Trophoblast cell (in vitro differentiated cells and primary cell): ENCODE data around the gene AP4B1.

Experiments used
- DNase-seq, 2 donors: peaks; one replicate each; pipeline ENCODE4 v3.0.0-alpha.2; 2016
- H2AFZ ChIP-seq: 2 replicates; pipeline ENCODE4 v1.6.1; 2013; ENCODE audit warnings: low read length, moderate library complexity, mild to moderate bottlenecking; ENCODE audit not compliant: insufficient read depth, poor library complexity
- H2AK5ac ChIP-seq: 2 replicates; pipeline ENCODE4 v1.6.1; 2013; ENCODE audit warnings: mild to moderate bottlenecking, low read length
- H2BK120ac ChIP-seq: 2 replicates; pipeline ENCODE4 v1.6.1; 2013; ENCODE audit warnings: low read length, mild to moderate bottlenecking, moderate library complexity; ENCODE audit not compliant: insufficient read depth, poor library complexity
- H2BK12ac ChIP-seq: 2 replicates; pipeline ENCODE4 v1.6.1; 2013; ENCODE audit warnings: mild to moderate bottlenecking, low read length, moderate library complexity
- H2BK5ac ChIP-seq: 2 replicates; pipeline ENCODE4 v1.6.1; 2013; ENCODE audit warnings: low read length, low read depth, moderate library complexity, mild to moderate bottlenecking; ENCODE audit not compliant: poor library complexity
- H3K14ac ChIP-seq: 2 replicates; pipeline ENCODE4 v1.6.1; 2013; ENCODE audit warnings: mild to moderate bottlenecking, low read length
- H3K18ac ChIP-seq: 2 replicates; pipeline ENCODE4 v1.6.1; 2013; ENCODE audit warnings: mild to moderate bottlenecking, low read length
- H3K23ac ChIP-seq: 2 replicates; pipeline ENCODE4 v1.6.1; 2013; ENCODE audit warnings: low read length
- H3K27ac ChIP-seq: 2 replicates; pipeline ENCODE4 v1.5.1; 2013; ENCODE audit warnings: low read depth, mild to moderate bottlenecking, inconsistent platforms, low read length, moderate library complexity
- H3K27me3 ChIP-seq: 2 replicates; pipeline ENCODE4 v1.6.1; 2013; ENCODE audit warnings: inconsistent platforms, mild to moderate bottlenecking, low read length, moderate library complexity; ENCODE audit not compliant: insufficient read depth
- H3K36me3 ChIP-seq, 2 experiments: 1 replicate in 1 of 2; 2 replicates in 1 of 2; pipeline ENCODE4 v1.6.1; 2013; ENCODE audit warnings: low read length in 2 of 2, mild to moderate bottlenecking in 2 of 2, moderate library complexity in 1 of 2; ENCODE audit not compliant: insufficient read depth in 2 of 2, control insufficient read depth in 1 of 2
- H3K4ac ChIP-seq: 2 replicates; pipeline ENCODE4 v1.6.1; 2013; ENCODE audit warnings: low read depth, mild to moderate bottlenecking, low read length, moderate library complexity
- H3K4me1 ChIP-seq, 2 experiments: 1 replicate in 1 of 2; 2 replicates in 1 of 2; pipeline ENCODE4 v1.6.1; 2013; ENCODE audit warnings: low read length in 2 of 2, mild to moderate bottlenecking in 2 of 2, moderate library complexity in 1 of 2; ENCODE audit not compliant: insufficient read depth in 2 of 2, control insufficient read depth in 1 of 2
- H3K4me2 ChIP-seq: 2 replicates; pipeline ENCODE4 v1.6.1; 2013; ENCODE audit warnings: inconsistent platforms, mild to moderate bottlenecking, low read length, moderate library complexity
- H3K4me3 ChIP-seq: 2 replicates; pipeline ENCODE4 v1.5.1; 2013; ENCODE audit warnings: mild to moderate bottlenecking, low read depth, low read length, inconsistent platforms
- H3K79me1 ChIP-seq: one replicate; pipeline ENCODE4 v1.6.1; 2013; ENCODE audit warnings: low read length
- H3K79me2 ChIP-seq: 2 replicates; pipeline ENCODE4 v1.6.1; 2013; ENCODE audit warnings: low read length, mild to moderate bottlenecking; ENCODE audit not compliant: control insufficient read depth, insufficient read depth, poor library complexity
- H3K9ac ChIP-seq: 2 replicates; pipeline ENCODE4 v1.6.1; 2013; ENCODE audit warnings: mild to moderate bottlenecking, low read length
- H3K9me3 ChIP-seq: 2 replicates; pipeline ENCODE4 v1.6.1; 2013; ENCODE audit warnings: low read depth, mild to moderate bottlenecking, control low read depth, inconsistent platforms, low read length; ENCODE audit not compliant: insufficient read depth
- H4K12ac ChIP-seq: 2 replicates; pipeline ENCODE4 v1.6.1; 2013; ENCODE audit warnings: low read depth, mild to moderate bottlenecking, low read length, moderate library complexity
- H4K8ac ChIP-seq: 2 replicates; pipeline ENCODE4 v1.6.1; 2013; ENCODE audit warnings: low read depth, mild to moderate bottlenecking, low read length, moderate library complexity
- H4K91ac ChIP-seq: one replicate; pipeline ENCODE4 v1.6.1; 2013; ENCODE audit warnings: low read depth, mild to moderate bottlenecking, low read length, moderate library complexity
- WGBS: extraction: QIAGEN DNeasy Blood & Tissue Kit; methylation state at CpG from one replicate; pipeline ENCODE4 v1.1.7; 2013; ENCODE audit warnings: missing lambda C conversion rate; ENCODE audit not compliant: insufficient read length, insufficient coverage; ENCODE audit errors: extremely low coverage; 5-methylcytosine and 5-hydroxymethylcytosine counted together

AP4B1 gene

DNA sequence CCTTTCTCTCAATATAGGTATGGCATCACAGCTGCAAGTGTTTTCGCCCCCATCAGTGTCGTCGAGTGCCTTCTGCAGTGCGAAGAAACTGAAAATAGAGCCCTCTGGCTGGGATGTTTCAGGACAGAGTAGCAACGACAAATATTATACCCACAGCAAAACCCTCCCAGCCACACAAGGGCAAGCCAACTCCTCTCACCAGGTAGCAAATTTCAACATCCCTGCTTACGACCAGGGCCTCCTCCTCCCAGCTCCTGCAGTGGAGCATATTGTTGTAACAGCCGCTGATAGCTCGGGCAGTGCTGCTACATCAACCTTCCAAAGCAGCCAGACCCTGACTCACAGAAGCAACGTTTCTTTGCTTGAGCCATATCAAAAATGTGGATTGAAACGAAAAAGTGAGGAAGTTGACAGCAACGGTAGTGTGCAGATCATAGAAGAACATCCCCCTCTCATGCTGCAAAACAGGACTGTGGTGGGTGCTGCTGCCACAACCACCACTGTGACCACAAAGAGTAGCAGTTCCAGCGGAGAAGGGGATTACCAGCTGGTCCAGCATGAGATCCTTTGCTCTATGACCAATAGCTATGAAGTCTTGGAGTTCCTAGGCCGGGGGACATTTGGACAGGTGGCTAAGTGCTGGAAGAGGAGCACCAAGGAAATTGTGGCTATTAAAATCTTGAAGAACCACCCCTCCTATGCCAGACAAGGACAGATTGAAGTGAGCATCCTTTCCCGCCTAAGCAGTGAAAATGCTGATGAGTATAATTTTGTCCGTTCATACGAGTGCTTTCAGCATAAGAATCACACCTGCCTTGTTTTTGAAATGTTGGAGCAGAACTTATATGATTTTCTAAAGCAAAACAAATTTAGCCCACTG, 36.0 kb upstream of the AP4B1 start:
- H4K12ac ChIP-seq, result no peak overlapping the region
- peaks cover 0 to 2% of the 10 kb centered on the region in 2 experiments for H3K4me1 ChIP-seq
- DNase-seq, result no peak
- no peak overlapping the region for H3K4me3 ChIP-seq
- no peaks in the 10 kb centered on the region for H3K79me1 ChIP-seq
- no peak overlapping the region for H3K14ac ChIP-seq
- peaks cover 12 to 16% of the 10 kb centered on the region in 2 experiments for H3K36me3 ChIP-seq
- H2AFZ ChIP-seq, result no peak overlapping the region
- no peak overlapping the region for H2AK5ac ChIP-seq
- no peak overlapping the region for H3K4me2 ChIP-seq
- H3K79me2 ChIP-seq, result peaks cover 3% of the 10 kb centered on the region
- no peak overlapping the region for H2BK120ac ChIP-seq
- H3K27ac ChIP-seq, result no peak overlapping the region
- H3K9me3 ChIP-seq, result no peaks in the 10 kb centered on the region
- no peak overlapping the region for H3K4ac ChIP-seq
- H4K8ac ChIP-seq, result no peak overlapping the region
- H4K91ac ChIP-seq, result no peak overlapping the region
- WGBS, result no CpG with 5 or more reads among the region's 16 CpGs
- no peak overlapping the region for H3K18ac ChIP-seq
- H2BK12ac ChIP-seq, result no peak overlapping the region
- no peak overlapping the region for H3K9ac ChIP-seq
- no peaks in the 10 kb centered on the region for H3K27me3 ChIP-seq
- H3K23ac ChIP-seq, result no peak overlapping the region
- H2BK5ac ChIP-seq, result no peak overlapping the region

DNA sequence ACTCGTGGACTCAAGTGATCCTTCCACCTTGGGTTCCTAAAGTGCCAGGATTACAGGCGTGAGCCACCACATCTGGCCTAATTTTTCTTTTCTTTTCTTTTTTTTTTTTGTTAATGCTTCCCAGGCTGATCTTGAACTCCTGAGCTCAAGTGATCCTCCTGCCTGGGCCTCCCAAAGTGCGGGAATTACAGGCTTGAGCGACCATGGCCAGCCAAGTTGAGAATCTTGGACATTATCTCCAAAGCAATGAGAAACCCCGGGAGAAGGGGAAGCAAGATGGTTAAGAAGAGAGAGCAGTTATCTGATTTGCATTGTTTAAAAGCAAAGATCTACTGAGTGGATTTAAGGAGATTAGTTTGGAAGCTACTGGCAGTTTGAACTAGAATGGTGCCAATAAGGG, 33.6 kb upstream of the AP4B1 start:
- Histone ChIP-seq H3K9ac (no peak overlapping the region), H2AFZ (no peak overlapping the region), H3K9me3 (no peaks in the 10 kb centered on the region), H2BK5ac (no peak overlapping the region), H2BK12ac (no peak overlapping the region), H3K14ac (no peak overlapping the region), H3K4ac (no peak overlapping the region), H3K4me2 (no peak overlapping the region), H3K79me1 (no peaks in the 10 kb centered on the region), H3K36me3 (peaks cover 10 to 15% of the 10 kb centered on the region in 2 experiments), H4K91ac (no peak overlapping the region), H3K79me2 (peaks cover 5% of the 10 kb centered on the region), H4K8ac (no peak overlapping the region), H2BK120ac (no peak overlapping the region), H4K12ac (no peak overlapping the region), H3K18ac (no peak overlapping the region), H3K4me3 (no peak overlapping the region), H3K27ac (no peak overlapping the region), H3K4me1 (peaks cover 0 to 2% of the 10 kb centered on the region in 2 experiments), H3K27me3 (no peaks in the 10 kb centered on the region), H3K23ac (no peak overlapping the region), H2AK5ac (no peak overlapping the region)
- WGBS, result no CpG with 5 or more reads among the region's 5 CpGs
- DNase-seq, result no peak

DNA sequence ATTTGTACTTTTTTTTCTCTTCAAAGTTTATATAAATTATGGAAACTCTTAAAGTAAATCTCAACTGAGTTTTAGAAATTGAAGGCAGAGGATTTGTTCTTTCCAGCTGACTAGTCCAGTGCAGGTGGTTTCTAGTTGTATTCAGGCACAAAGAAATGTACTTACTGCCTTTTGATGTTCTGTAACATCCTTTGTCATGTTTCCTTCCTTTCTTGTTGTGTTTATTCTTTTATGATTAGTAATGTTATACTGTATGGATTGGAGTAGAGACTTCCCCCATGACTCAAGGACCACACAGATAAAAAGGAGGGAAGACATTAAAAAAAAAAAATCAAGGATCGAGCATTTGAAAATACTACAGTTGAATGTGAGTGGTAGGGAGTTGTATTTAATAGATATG, 32.5 kb upstream of the AP4B1 start:
- Histone ChIP-seq H3K9ac (no peak overlapping the region), H3K23ac (no peak overlapping the region), H4K12ac (no peak overlapping the region), H2AK5ac (no peak overlapping the region), H3K36me3 (peaks cover 10 to 15% of the 10 kb centered on the region in 2 experiments), H3K4me1 (peaks cover 0 to 2% of the 10 kb centered on the region in 2 experiments), H3K79me2 (peaks cover 5% of the 10 kb centered on the region), H4K91ac (no peak overlapping the region), H3K79me1 (no peaks in the 10 kb centered on the region), H3K27me3 (no peaks in the 10 kb centered on the region), H3K4ac (no peak overlapping the region), H3K4me2 (no peak overlapping the region), H3K14ac (no peak overlapping the region), H2AFZ (no peak overlapping the region), H2BK120ac (no peak overlapping the region), H3K27ac (no peak overlapping the region), H2BK5ac (no peak overlapping the region), H4K8ac (no peak overlapping the region), H3K9me3 (no peaks in the 10 kb centered on the region), H3K18ac (no peak overlapping the region), H3K4me3 (no peak overlapping the region), H2BK12ac (no peak overlapping the region)
- WGBS, result 100% methylated on average over 1 of the region's 1 CpG
- DNase-seq, result no peak

DNA sequence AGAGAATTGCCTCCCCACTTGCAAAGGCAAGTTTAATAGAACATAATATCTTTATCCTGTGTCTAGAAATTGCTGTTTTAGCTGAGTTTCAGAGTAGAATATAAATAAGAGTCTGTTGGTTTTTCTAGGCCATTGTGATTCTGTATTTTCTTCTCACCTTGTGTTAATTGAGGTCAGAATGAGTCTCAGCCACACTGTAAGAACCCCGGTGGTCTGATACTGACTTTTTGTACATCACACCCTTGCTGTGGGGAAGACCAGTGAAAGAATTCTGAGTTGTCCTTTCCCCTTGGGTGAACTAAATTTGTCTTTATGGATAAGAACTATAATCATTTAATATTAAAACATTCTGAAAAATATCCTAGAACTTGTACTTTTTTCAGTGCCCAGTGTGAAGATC, 31.4 kb upstream of the AP4B1 start:
- Histone ChIP-seq H3K23ac (no peak overlapping the region), H3K14ac (no peak overlapping the region), H3K9ac (no peak overlapping the region), H2BK5ac (no peak overlapping the region), H3K4me1 (peaks cover 0 to 2% of the 10 kb centered on the region in 2 experiments), H2BK120ac (no peak overlapping the region), H2AK5ac (no peak overlapping the region), H4K8ac (no peak overlapping the region), H3K27ac (no peak overlapping the region), H4K91ac (no peak overlapping the region), H2AFZ (no peak overlapping the region), H3K79me2 (peaks cover 5% of the 10 kb centered on the region), H3K36me3 (peaks cover 6 to 8% of the 10 kb centered on the region in 2 experiments), H3K27me3 (no peaks in the 10 kb centered on the region), H3K4ac (no peak overlapping the region), H3K79me1 (no peaks in the 10 kb centered on the region), H3K18ac (no peak overlapping the region), H3K4me2 (no peak overlapping the region), H3K4me3 (no peak overlapping the region), H4K12ac (no peak overlapping the region), H3K9me3 (no peaks in the 10 kb centered on the region), H2BK12ac (no peak overlapping the region)
- DNase-seq, result no peak
- no CpG with 5 or more reads among the region's 1 CpG for WGBS
